GM12878 (cell line): ENCODE results near the gene POR. TPM values are rescaled to one million over a fixed set of nuclear protein-coding genes. Genes with fewer than 3 reads are reported as not detected.

Experiments
- ATAC-seq: fragments of 200-7000 bp; cut with Tn5 transposase; 3 replicates; pipeline ENCODE4 v1.9.1; 2020; ENCODE audit warnings: mild to moderate bottlenecking, moderate library complexity
- BruUV-seq: library from RNA; stranded (reverse); fragments of 400-500 nt; replicated peaks from 2 replicates; lab custom pipeline; 2021; lab: Mats Ljungman, UMichigan
- CTCF ChIA-PET: fragments of 300-600 bp; sonication (Branson Sonifier 250); formaldehyde crosslinking; extraction: SDS; loops from one replicate; lab custom pipeline; 2021; ENCODE audit warnings: inconsistent platforms; lab: Yijun Ruan, JAX
- POLR2A ChIA-PET: fragments of 350-600 bp; formaldehyde crosslinking; extraction: SDS; loops from one replicate; lab custom pipeline; 2021; ENCODE audit warnings: inconsistent platforms; lab: Charles Lee
- RAD21 ChIA-PET: fragments of 300-600 bp; sonication (Branson Sonifier 250); formaldehyde crosslinking; loops from one replicate; lab custom pipeline; 2023; ENCODE audit warnings: antibody characterized with exemption; ENCODE audit not compliant: unreplicated experiment; lab: Charles Lee
- SMC1A ChIA-PET: fragments of 300-600 bp; sonication (Branson Sonifier 250); formaldehyde crosslinking; loops from one replicate; lab custom pipeline; 2023; ENCODE audit not compliant: unreplicated experiment, uncharacterized antibody; lab: Charles Lee
- DNase-seq: peaks from one replicate; pipeline ENCODE4 v3.0.0-alpha.2; 2011; ENCODE audit warnings: low read depth, low spot score
- FAIRE-seq: peaks from 3 replicates; lab custom pipeline; 2011; peaks lifted over from hg19 to GRCh38; lab: Jason Lieb, UNC
- H2AFZ ChIP-seq: 2 replicates; pipeline ENCODE4 v1.6.0; 2011; ENCODE audit warnings: low read depth, low read length, control low read depth; ENCODE audit not compliant: control insufficient read depth
- H3K27ac ChIP-seq: 2 replicates; pipeline ENCODE4 v1.5.1; 2011; ENCODE audit warnings: control low read depth; ENCODE audit not compliant: control insufficient read depth, insufficient read depth
- H3K27me3 ChIP-seq, 2 experiments: replicated peaks in 1 of 2; 2 replicates each; pipeline versions ENCODE4 v1.6.0 to v1.6.1; 2011; ENCODE audit warnings: low read length in 1 of 2; ENCODE audit not compliant: control insufficient read depth in 2 of 2, insufficient read depth in 2 of 2
- H3K36me3 ChIP-seq, 2 experiments: 2 replicates each; pipeline ENCODE4 v1.5.1; 2011; ENCODE audit warnings: low read length in 1 of 2; ENCODE audit not compliant: control insufficient read depth in 2 of 2, insufficient read depth in 2 of 2
- H3K4me1 ChIP-seq: 2 replicates; pipeline ENCODE4 v1.6.1; 2011; ENCODE audit warnings: mild to moderate bottlenecking, low read length, moderate library complexity, mixed read lengths; ENCODE audit not compliant: control insufficient read depth, insufficient read depth
- H3K4me2 ChIP-seq: 2 replicates; pipeline ENCODE4 v1.6.0; 2011; ENCODE audit warnings: control low read depth; ENCODE audit not compliant: control insufficient read depth, insufficient read depth
- H3K4me3 ChIP-seq: fragments of 200-600 bp; sonication (generic); 2 replicates; pipeline ENCODE4 v1.5.1; 2016
- H3K79me2 ChIP-seq: 2 replicates; pipeline ENCODE4 v1.6.0; 2011; ENCODE audit warnings: low read length; ENCODE audit not compliant: control insufficient read depth, insufficient read depth
- H3K9ac ChIP-seq: 2 replicates; pipeline ENCODE4 v1.8.0; 2011; ENCODE audit warnings: low read length, control low read depth, mixed read lengths; ENCODE audit not compliant: control insufficient read depth, insufficient read depth
- H3K9me3 ChIP-seq: replicated peaks from 3 replicates; pipeline ENCODE4 v1.5.1; 2011; ENCODE audit warnings: mild to moderate bottlenecking, low read length; ENCODE audit not compliant: control insufficient read depth, insufficient read depth
- H4K20me1 ChIP-seq: 2 replicates; pipeline ENCODE4 v1.6.0; 2011; ENCODE audit not compliant: control insufficient read depth, insufficient read depth
- CUX1 ChIP-seq: IDR thresholded peaks from 2 replicates; pipeline ENCODE4 v1.6.1; 2012; ENCODE audit warnings: improper control_type of control experiment, low read depth, low read length; ENCODE audit not compliant: insufficient replicate concordance
- IRF3 ChIP-seq: fragments of 450-650 bp; IDR thresholded peaks from 2 replicates; pipeline ENCODE4 v1.6.1; 2014; ENCODE audit warnings: mild to moderate bottlenecking
- JUNB ChIP-seq: IDR thresholded peaks from 2 replicates; pipeline ENCODE4 v1.6.1; 2016; ENCODE audit warnings: antibody characterized with exemption, mild to moderate bottlenecking
- MAX ChIP-seq: IDR thresholded peaks from 2 replicates; pipeline ENCODE4 v1.6.1; 2012; ENCODE audit warnings: low read depth, low read length, improper control_type of control experiment
- MYB ChIP-seq: fragments of 150-350 bp; IDR thresholded peaks from 2 replicates; pipeline ENCODE4 v1.6.1; 2014; ENCODE audit warnings: mild to moderate bottlenecking, low read depth, low read length, borderline replicate concordance
- NFYA ChIP-seq: IDR thresholded peaks from 2 replicates; pipeline ENCODE4 v1.6.1; 2011; ENCODE audit warnings: low read depth, mild to moderate bottlenecking, low read length, improper control_type of control experiment, borderline replicate concordance
- POLR2A ChIP-seq: IDR thresholded peaks from 2 replicates; pipeline ENCODE4 v1.6.1; 2011; ENCODE audit warnings: low read depth, mild to moderate bottlenecking, low read length
- RUNX3 ChIP-seq: IDR thresholded peaks from 2 replicates; pipeline ENCODE4 v1.6.1; 2012; ENCODE audit warnings: low read length, inconsistent platforms
- SPI1 ChIP-seq: IDR thresholded peaks from 2 replicates; pipeline ENCODE4 v1.6.1; 2011; ENCODE audit warnings: low read depth, mild to moderate bottlenecking, low read length, moderate library complexity, borderline replicate concordance; ENCODE audit not compliant: insufficient read depth
- TCF12 ChIP-seq: IDR thresholded peaks from 2 replicates; pipeline ENCODE4 v1.6.1; 2011; ENCODE audit warnings: low read depth, mild to moderate bottlenecking, low read length
- ZNF217 ChIP-seq: fragments of 450-650 bp; IDR thresholded peaks from 2 replicates; pipeline ENCODE4 v1.6.1; 2017; ENCODE audit warnings: antibody characterized with exemption, mild to moderate bottlenecking
- ZNF687 ChIP-seq: fragments of 450-650 bp; IDR thresholded peaks from 2 replicates; pipeline ENCODE4 v1.6.1; 2017; ENCODE audit warnings: mild to moderate bottlenecking, moderate library complexity
- WGBS: methylation state at CpG from one replicate; pipeline ENCODE4 v1.1.6; 2016; ENCODE audit warnings: low lambda C conversion rate; ENCODE audit not compliant: insufficient replicate concordance, insufficient coverage; ENCODE audit errors: missing lambda C conversion rate; 5-methylcytosine and 5-hydroxymethylcytosine counted together
- in situ Hi-C: fragments of 300-500 bp; cut with MboI; formaldehyde crosslinking; loops from 9 replicates; pipeline ENCODE4 v1.14.3; 2018; ENCODE audit warnings: mixed read lengths
- intact Hi-C: fragments of 100-400 bp; cut with micrococcal nuclease; formaldehyde crosslinking; loops from one replicate; pipeline ENCODE4 v1.14.2; 2022; ENCODE audit not compliant: unreplicated experiment
- polyA plus RNA-seq, 11 experiments: library from polyadenylated mRNA; depleted of rRNA in 4 of 11; unstranded in 6 of 11; stranded (reverse) in 5 of 11; fragments of >200 nt; fragmentation: Nextera tagmentation in 4 of 11; fragmentation: Illumina TruSeq in 1 of 11; extraction: Ambion mirVana in 4 of 11; extraction: Trizol in 1 of 11; gene quantifications; 1 replicate in 1 of 11; 2 replicates in 10 of 11; pipeline versions ENCODE4 v1.2.1 to v1.2.3, GENCODE V29; 2011 to 2016; ENCODE audit warnings: inconsistent platforms in 2 of 11, missing spikeins in 2 of 11, low read depth in 1 of 11
- total RNA-seq, 4 experiments: library from RNA; depleted of rRNA in 3 of 4; stranded (reverse); fragments of >200 nt in 3 of 4; fragmentation: Illumina TruSeq in 1 of 4; extraction: Trizol in 1 of 4; gene quantifications; 2 replicates each; pipeline versions ENCODE4 v1.2.1 to v1.2.3, GENCODE V29; 2013 to 2021

Gene POR
- total and polyA plus RNA-seq, 10 of the 15 experiments (the other 5 are each of a cell fraction or from before 2014, with no cell fraction given), result 2.2 to 75.8 (median 35.9) TPM

- Histone ChIP-seq H3K4me3 (no peak overlapping the region), H3K79me2 (peaks cover 31% of the 10 kb centered on the region), H3K9ac (no peak overlapping the region), H4K20me1 (no peaks in the 10 kb centered on the region), H3K36me3 (no peaks in the 10 kb centered on the region), H3K4me1 (peaks cover 27% of the 10 kb centered on the region), H2AFZ (no peak overlapping the region), H3K9me3 (no peaks in the 10 kb centered on the region), H3K27ac (peak overlapping the region; percentile 52), H3K27me3 (no peaks in the 10 kb centered on the region), H3K4me2 (peak overlapping the region; percentile 40)
- in situ Hi-C loops, result no loop called here
- ATAC-seq, result peak; percentile 47; the same call in 2 of the 3 replicates
- FAIRE-seq, result no peak
- no peak for DNase-seq
- ChIA-PET SMC1A (interaction anchor here (1.2 kb wide), 1 partner anchor 23 kb away, joined by 3 read pairs; no protein-coding TSS in a partner anchor), POLR2A (no interaction called here), CTCF (no interaction called here), RAD21 (interaction anchor here (2.1 kb wide), 1 partner anchor 97 kb away, joined by 7 read pairs; no protein-coding TSS in a partner anchor)
- intact Hi-C loops, result no loop called here
- WGBS, result 62% methylated on average over 9 of the region's 9 CpGs
- BruUV-seq, result TSS peak; percentile 9
- TF ChIP-seq IRF3 (no peak), ZNF687 (no peak), NFYA (no peak), MYB (no peak), POLR2A (no peak), ZNF217 (no peak), RUNX3 (peak; percentile 35; the same call in 1 of the 2 replicates), CUX1 (no peak), MAX (no peak), SPI1 (no peak), JUNB (0 out of 2 replicates have a peak, but pooled peaks have one; percentile 26), TCF12 (no peak)
These were observed 8.1 kb downstream of the POR start for GRCh38 chr7:75922966-75923603.
